ENCODE measurements around the gene PASD1. TPM values are rescaled to one million over a fixed set of nuclear protein-coding genes. Genes with fewer than 3 reads are reported as not detected.
"Not testable (repeated sequence)": the region's sequence is repeated elsewhere in the genome, so short reads cannot be mapped to it uniquely, and the experiment has no call there.

Gene PASD1
- total RNA-seq, 1 experiment from 2014 or later: not detected

- CTCF ChIA-PET: interaction anchor here (0.7 kb wide), 1 partner anchor 154 kb away, joined by 8 read pairs; no protein-coding TSS in a partner anchor
- in situ Hi-C loops (cut with HindIII; ENCODE audit: low pct_unique_long_range_greater_than_20kb, low sequenced_read_pairs); DNase-seq (ENCODE audit: low read depth, low spot score); BruUV-seq (replicated peaks); intact Hi-C loops (cut with micrococcal nuclease; ENCODE audit: unreplicated experiment); H3K4me1 ChIP-seq (ENCODE audit: control insufficient read depth, insufficient read depth, low read length); H3K4me3 ChIP-seq (ENCODE audit: low read depth in 2 of 2, low read length in 2 of 2); H3K27me3 ChIP-seq (ENCODE audit: control insufficient read depth, insufficient read depth, low read length); H3K27ac ChIP-seq (ENCODE audit: low read length); ATAC-seq; POLR2A ChIA-PET; H3K9me3 ChIP-seq (ENCODE audit: control insufficient read depth, insufficient read depth, low read depth, low read length); H3K36me3 ChIP-seq (ENCODE audit: control insufficient read depth, insufficient read depth, low read length): not testable (repeated sequence)
These were observed 990 bp upstream of the PASD1 start for GRCh38 chrX:151562485-151562884.

- POLR2A ChIA-PET; BruUV-seq (replicated peaks); in situ Hi-C loops (cut with HindIII; ENCODE audit: low pct_unique_long_range_greater_than_20kb, low sequenced_read_pairs): not testable (repeated sequence)
These were observed 472 bp upstream of the PASD1 start for GRCh38 chrX:151563003-151563402.

GRCh38 chrX:151564035-151564434, 560 bp downstream of the PASD1 start:
- in situ Hi-C loops (cut with HindIII; ENCODE audit: low pct_unique_long_range_greater_than_20kb, low sequenced_read_pairs): no loop called here
- H3K36me3 ChIP-seq (ENCODE audit: control insufficient read depth, insufficient read depth, low read length): no peaks in the 10 kb centered on the region
- no TSS peak for BruUV-seq (replicated peaks)
- no peaks in the 10 kb centered on the region for H3K9me3 ChIP-seq (ENCODE audit: control insufficient read depth, insufficient read depth, low read depth, low read length)
- H3K27me3 ChIP-seq (ENCODE audit: control insufficient read depth, insufficient read depth, low read length): no peaks in the 10 kb centered on the region
- ATAC-seq (no peak), DNase-seq (ENCODE audit: low read depth, low spot score) (no peak)
- H3K4me1 ChIP-seq (ENCODE audit: control insufficient read depth, insufficient read depth, low read length): no peaks in the 10 kb centered on the region
- no peak overlapping the region for H3K4me3 ChIP-seq (ENCODE audit: low read depth in 2 of 2, low read length in 2 of 2)
- POLR2A ChIA-PET: no interaction called here
- TF ChIP-seq SIN3A (IDR thresholded peaks at IDR 0.05; ENCODE audit: borderline replicate concordance, insufficient read depth, low read depth, low read length) (no peak), CTCF (IDR thresholded peaks at IDR 0.05) (no peak), REST (IDR thresholded peaks at IDR 0.05; ENCODE audit: insufficient read depth in 1 of 2, low read depth in 2 of 2, low read length in 1 of 2) (no peak), POLR2AphosphoS5 (IDR thresholded peaks at IDR 0.05; ENCODE audit: low read depth, low read length) (no peak), TCF7L2 (IDR thresholded peaks at IDR 0.05; ENCODE audit: low read depth, low read length) (no peak)
- intact Hi-C loops (cut with micrococcal nuclease; ENCODE audit: unreplicated experiment): no loop called here
- CTCF ChIA-PET: no interaction called here
- H3K27ac ChIP-seq (ENCODE audit: low read length): no peak overlapping the region

More at GRCh38 chrX:151563003-151563402, 472 bp upstream of the PASD1 start:
- H3K4me1 ChIP-seq (ENCODE audit: control insufficient read depth, insufficient read depth, low read length); CTCF ChIA-PET; H3K27me3 ChIP-seq (ENCODE audit: control insufficient read depth, insufficient read depth, low read length); intact Hi-C loops (cut with micrococcal nuclease; ENCODE audit: unreplicated experiment); H3K27ac ChIP-seq (ENCODE audit: low read length); ATAC-seq; H3K36me3 ChIP-seq (ENCODE audit: control insufficient read depth, insufficient read depth, low read length); H3K9me3 ChIP-seq (ENCODE audit: control insufficient read depth, insufficient read depth, low read depth, low read length); H3K4me3 ChIP-seq (ENCODE audit: low read depth in 2 of 2, low read length in 2 of 2); DNase-seq (ENCODE audit: low read depth, low spot score): not testable (repeated sequence)

GRCh38 chrX:151566872-151567271, 3.4 kb downstream of the PASD1 start:
- H3K27me3 ChIP-seq (ENCODE audit: control insufficient read depth, insufficient read depth, low read length); intact Hi-C loops (cut with micrococcal nuclease; ENCODE audit: unreplicated experiment); H3K4me3 ChIP-seq (ENCODE audit: low read depth in 2 of 2, low read length in 2 of 2); H3K9me3 ChIP-seq (ENCODE audit: control insufficient read depth, insufficient read depth, low read depth, low read length); H3K36me3 ChIP-seq (ENCODE audit: control insufficient read depth, insufficient read depth, low read length); H3K4me1 ChIP-seq (ENCODE audit: control insufficient read depth, insufficient read depth, low read length); H3K27ac ChIP-seq (ENCODE audit: low read length); BruUV-seq (replicated peaks); CTCF ChIA-PET; ATAC-seq; POLR2A ChIA-PET; DNase-seq (ENCODE audit: low read depth, low spot score); in situ Hi-C loops (cut with HindIII; ENCODE audit: low pct_unique_long_range_greater_than_20kb, low sequenced_read_pairs): not testable (repeated sequence)

Measured in Panc1 (cell line).